Activated CD4-positive, alpha-beta memory T cell treated with anti-CD3 and anti-CD28 coated beads for 36 hours (primary cell): ENCODE measurements around the gene PIM3. TPM values are rescaled to one million over a fixed set of nuclear protein-coding genes. Genes with fewer than 3 reads are reported as not detected.

Source experiments
- CTCF ChIA-PET: fragments of 350-600 bp; sonication (Branson Sonifier 250); formaldehyde crosslinking; loops from one replicate; lab custom pipeline; 2021; ENCODE audit warnings: antibody characterized with exemption, inconsistent platforms; lab: Charles Lee
- POLR2A ChIA-PET: fragments of 350-600 bp; sonication (Branson Sonifier 250); formaldehyde crosslinking; loops from one replicate; lab custom pipeline; 2021; ENCODE audit warnings: antibody characterized with exemption; lab: Charles Lee
- DNase-seq: peaks from one replicate; pipeline ENCODE4 v3.0.0-alpha.2; 2020
- H3K27ac Mint-ChIP-seq: one replicate; pipeline ENCODE4 v1.8.0; 2021; ENCODE audit warnings: mixed read lengths
- H3K27me3 Mint-ChIP-seq: one replicate; pipeline ENCODE4 v1.8.0; 2021; ENCODE audit warnings: mixed read lengths
- H3K36me3 Mint-ChIP-seq: one replicate; pipeline ENCODE4 v1.8.0; 2021; ENCODE audit warnings: mixed read lengths
- H3K4me1 Mint-ChIP-seq: one replicate; pipeline ENCODE4 v1.8.0; 2021; ENCODE audit warnings: low read depth, mixed read lengths
- H3K4me3 Mint-ChIP-seq: one replicate; pipeline ENCODE4 v1.8.0; 2021; ENCODE audit warnings: mild to moderate bottlenecking, mixed read lengths
- H3K9me3 Mint-ChIP-seq: one replicate; pipeline ENCODE4 v1.8.0; 2021; ENCODE audit warnings: mixed read lengths
- intact Hi-C: fragments of 100-400 bp; cut with micrococcal nuclease; formaldehyde crosslinking; loops from one replicate; pipeline ENCODE4 v1.15.1; 2023
- total RNA-seq, 2 experiments: library from RNA; stranded (reverse); gene quantifications; one replicate each; pipeline ENCODE4 v1.2.3, GENCODE V29; 2021

Gene PIM3
- total RNA-seq, 2 experiments from 2014 or later, result 222 to 231 TPM

- intact Hi-C loops, result no loop called here
- peaks cover 13% of the 10 kb centered on the region for H3K4me1 Mint-ChIP-seq
- H3K27me3 Mint-ChIP-seq, result peaks cover 10% of the 10 kb centered on the region
- H3K27ac Mint-ChIP-seq, result peak overlapping the region; percentile 29
- no peak for DNase-seq
- POLR2A ChIA-PET, result no interaction called here
- H3K4me3 Mint-ChIP-seq, result no peak overlapping the region
- CTCF ChIA-PET, result interaction anchor here (1.2 to 8.7 kb wide), 2 partner anchors 18 to 33 kb away, joined by 4 to 119 read pairs; no protein-coding TSS in a partner anchor
- no peaks in the 10 kb centered on the region for H3K9me3 Mint-ChIP-seq
- H3K36me3 Mint-ChIP-seq, result no peaks in the 10 kb centered on the region
Observed at GRCh38 chr22:49997932-49998717, 37.6 kb downstream of the PIM3 start.

GRCh38 chr22:49998718-49999062 is 38.1 kb downstream of the PIM3 start:
- peaks cover 11% of the 10 kb centered on the region for H3K27me3 Mint-ChIP-seq
- POLR2A ChIA-PET, result no interaction called here
- no peak for DNase-seq
- peak overlapping the region; percentile 29 for H3K27ac Mint-ChIP-seq
- no peaks in the 10 kb centered on the region for H3K36me3 Mint-ChIP-seq
- peaks cover 8% of the 10 kb centered on the region for H3K4me1 Mint-ChIP-seq
- CTCF ChIA-PET, result no interaction called here
- intact Hi-C loops, result no loop called here
- H3K4me3 Mint-ChIP-seq, result no peak overlapping the region
- no peaks in the 10 kb centered on the region for H3K9me3 Mint-ChIP-seq

GRCh38 chr22:49999063-49999945 is 38.7 kb downstream of the PIM3 start:
- H3K4me1 Mint-ChIP-seq, result peaks cover 8% of the 10 kb centered on the region
- intact Hi-C loops, result no loop called here

GRCh38 chr22:49999946-50000586 is 39.5 kb downstream of the PIM3 start:
- intact Hi-C loops, result no loop called here
- Mint-ChIP-seq H3K4me3 (no peak overlapping the region), H3K36me3 (no peaks in the 10 kb centered on the region), H3K9me3 (no peaks in the 10 kb centered on the region), H3K27me3 (peaks cover 12% of the 10 kb centered on the region), H3K27ac (no peak overlapping the region), H3K4me1 (peaks cover 15% of the 10 kb centered on the region)
- DNase-seq, result no peak
- ChIA-PET CTCF (interaction anchor here (1.1 kb wide), 1 partner anchor 30 kb away, joined by 3 read pairs; no protein-coding TSS in a partner anchor), POLR2A (interaction anchor here (0.8 kb wide), 1 partner anchor 14 kb away, joined by 3 read pairs; no protein-coding TSS in a partner anchor)

More at GRCh38 chr22:49999063-49999945, 38.7 kb downstream of the PIM3 start:
- H3K27me3 Mint-ChIP-seq, result peaks cover 12% of the 10 kb centered on the region
- no peak overlapping the region for H3K4me3 Mint-ChIP-seq
- no peaks in the 10 kb centered on the region for H3K36me3 Mint-ChIP-seq
- no peak overlapping the region for H3K27ac Mint-ChIP-seq
- H3K9me3 Mint-ChIP-seq, result no peaks in the 10 kb centered on the region
- ChIA-PET CTCF (no interaction called here), POLR2A (no interaction called here)
- peak; percentile 31 for DNase-seq

- ChIA-PET CTCF (interaction anchor here (1.1 kb wide), 1 partner anchor 30 kb away, joined by 3 read pairs; no protein-coding TSS in a partner anchor), POLR2A (interaction anchor here (0.8 kb wide), 1 partner anchor 13 kb away, joined by 3 read pairs; no protein-coding TSS in a partner anchor)
- DNase-seq, result no peak
- no peaks in the 10 kb centered on the region for H3K36me3 Mint-ChIP-seq
- intact Hi-C loops, result no loop called here
- peaks cover 12% of the 10 kb centered on the region for H3K27me3 Mint-ChIP-seq
- H3K9me3 Mint-ChIP-seq, result no peaks in the 10 kb centered on the region
- peaks cover 18% of the 10 kb centered on the region for H3K4me1 Mint-ChIP-seq
- no peak overlapping the region for H3K4me3 Mint-ChIP-seq
- no peak overlapping the region for H3K27ac Mint-ChIP-seq
Observed at GRCh38 chr22:50000587-50001387, 40.2 kb downstream of the PIM3 start.

- ChIA-PET CTCF (interaction anchor here (1.8 kb wide), 1 partner anchor 9 kb away, joined by 12 read pairs; no protein-coding TSS in a partner anchor), POLR2A (no interaction called here)
- H3K27me3 Mint-ChIP-seq, result peaks cover 12% of the 10 kb centered on the region
- no peaks in the 10 kb centered on the region for H3K9me3 Mint-ChIP-seq
- intact Hi-C loops, result no loop called here
- no peaks in the 10 kb centered on the region for H3K36me3 Mint-ChIP-seq
- H3K4me3 Mint-ChIP-seq, result no peak overlapping the region
- DNase-seq, result no peak
- H3K27ac Mint-ChIP-seq, result no peak overlapping the region
- H3K4me1 Mint-ChIP-seq, result peaks cover 18% of the 10 kb centered on the region
Observed at GRCh38 chr22:50001388-50002231, 41.0 kb downstream of the PIM3 start.

GRCh38 chr22:50002791-50003190 is 42.2 kb downstream of the PIM3 start:
- no peak overlapping the region for H3K4me3 Mint-ChIP-seq
- H3K36me3 Mint-ChIP-seq, result no peaks in the 10 kb centered on the region
- peaks cover 18% of the 10 kb centered on the region for H3K4me1 Mint-ChIP-seq
- intact Hi-C loops, result no loop called here
- H3K27ac Mint-ChIP-seq, result no peak overlapping the region
- ChIA-PET POLR2A (no interaction called here), CTCF (interaction anchor here (1.8 kb wide), 1 partner anchor 10 kb away, joined by 12 read pairs; no protein-coding TSS in a partner anchor)
- no peak for DNase-seq
- H3K27me3 Mint-ChIP-seq, result peaks cover 12% of the 10 kb centered on the region
- no peaks in the 10 kb centered on the region for H3K9me3 Mint-ChIP-seq

GRCh38 chr22:50004918-50005317 is 44.3 kb downstream of the PIM3 start:
- intact Hi-C loops, result no loop called here
- H3K27ac Mint-ChIP-seq, result peak overlapping the region; percentile 84
- H3K4me1 Mint-ChIP-seq, result peaks cover 15% of the 10 kb centered on the region
- ChIA-PET CTCF (interaction anchor here (0.9 to 2.7 kb wide), 5 partner anchors 9 to 25 kb away, joined by 3 to 19 read pairs (median 4); no protein-coding TSS in a partner anchor), POLR2A (interaction anchor here (0.9 to 2.1 kb wide), 3 partner anchors 11 to 21 kb away, joined by 3 to 9 read pairs (median 3); no protein-coding TSS in a partner anchor)
- DNase-seq, result no peak
- H3K9me3 Mint-ChIP-seq, result no peaks in the 10 kb centered on the region
- H3K4me3 Mint-ChIP-seq, result no peak overlapping the region
- H3K27me3 Mint-ChIP-seq, result peaks cover 6% of the 10 kb centered on the region
- H3K36me3 Mint-ChIP-seq, result no peaks in the 10 kb centered on the region

- H3K27me3 Mint-ChIP-seq, result peaks cover 7% of the 10 kb centered on the region
- CTCF ChIA-PET, result interaction anchor here (0.9 to 2.7 kb wide), 2 partner anchors 14 to 24 kb away, joined by 3 to 15 read pairs; no protein-coding TSS in a partner anchor
- no peak for DNase-seq
- H3K27ac Mint-ChIP-seq, result no peak overlapping the region
- POLR2A ChIA-PET, result no interaction called here
- intact Hi-C loops, result no loop called here
- no peaks in the 10 kb centered on the region for H3K36me3 Mint-ChIP-seq
- peaks cover 27% of the 10 kb centered on the region for H3K4me1 Mint-ChIP-seq
- no peaks in the 10 kb centered on the region for H3K9me3 Mint-ChIP-seq
- no peak overlapping the region for H3K4me3 Mint-ChIP-seq
Observed at GRCh38 chr22:50007057-50007511, 46.5 kb downstream of the PIM3 start.
